Stimulated activated CD4-positive, alpha-beta T cell treated with anti-CD3 and anti-CD28 coated beads, Interleukin-15, amount 100 ng/mL, for 1 hour (primary cell): ENCODE measurements around the gene SDHA.
A peak's percentile ranks its signal among the peaks of the same experiment; 100 is the strongest.

Experiments used
- DNase-seq, 2 donors: peaks; one replicate each; pipeline ENCODE4 v3.0.0-alpha.2; 2020; ENCODE audit warnings: low read depth in 1 of 2, low spot score in 1 of 2

SDHA gene

DNA sequence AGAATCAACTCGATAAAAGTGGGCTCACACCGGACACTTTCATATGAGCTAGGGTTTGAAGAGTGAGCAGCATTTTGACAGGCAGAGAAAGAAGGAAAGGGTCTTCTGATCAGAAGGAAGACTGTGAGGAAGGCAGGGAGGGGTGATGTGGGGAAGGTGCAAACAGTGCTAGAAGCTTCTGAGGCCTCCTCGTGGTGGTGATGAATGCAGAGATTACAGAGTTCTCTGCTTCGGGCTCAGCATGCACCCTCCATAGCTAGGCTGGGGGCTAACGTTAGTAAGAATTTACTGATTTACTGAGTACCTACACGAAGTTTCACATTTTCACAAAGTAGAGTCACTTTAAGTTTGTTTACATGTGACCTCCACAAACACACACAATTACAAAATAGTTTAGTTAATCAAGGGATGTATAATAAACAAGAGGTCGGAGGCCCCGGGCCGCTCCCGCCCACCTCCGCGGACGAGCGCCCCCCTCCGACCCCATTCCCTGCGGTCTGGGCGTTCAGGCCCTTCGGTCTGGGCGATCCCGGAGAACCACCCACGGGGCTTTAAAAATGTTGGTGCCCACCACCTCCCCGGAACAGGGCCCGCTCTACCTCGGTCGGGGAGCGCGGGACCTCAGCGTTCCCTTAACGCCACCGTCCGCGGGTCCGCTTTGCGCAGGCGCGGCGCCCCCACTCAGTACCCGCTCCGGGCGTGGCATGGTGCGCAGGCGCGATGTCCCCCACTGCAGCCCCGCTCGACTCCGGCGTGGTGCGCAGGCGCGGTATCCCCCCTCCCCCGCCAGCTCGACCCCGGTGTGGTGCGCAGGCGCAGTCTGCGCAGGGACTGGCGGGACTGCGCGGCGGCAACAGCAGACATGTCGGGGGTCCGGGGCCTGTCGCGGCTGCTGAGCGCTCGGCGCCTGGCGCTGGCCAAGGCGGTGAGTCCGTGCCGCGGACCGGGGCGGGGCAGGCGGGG, at the start of gene SDHA, which contains the start of gene CCDC127:
TSS of gene SDHA (plus strand) at position 827 of the 963 bp plus-strand sequence. CDS start at position 863, 36 bp downstream.
TSS of gene CCDC127 (minus strand) at position 660 of the 963 bp plus-strand sequence. CDS start 1,304 bp downstream, outside the sequence.
- peak; percentile 97 to 99 for DNase-seq

DNA sequence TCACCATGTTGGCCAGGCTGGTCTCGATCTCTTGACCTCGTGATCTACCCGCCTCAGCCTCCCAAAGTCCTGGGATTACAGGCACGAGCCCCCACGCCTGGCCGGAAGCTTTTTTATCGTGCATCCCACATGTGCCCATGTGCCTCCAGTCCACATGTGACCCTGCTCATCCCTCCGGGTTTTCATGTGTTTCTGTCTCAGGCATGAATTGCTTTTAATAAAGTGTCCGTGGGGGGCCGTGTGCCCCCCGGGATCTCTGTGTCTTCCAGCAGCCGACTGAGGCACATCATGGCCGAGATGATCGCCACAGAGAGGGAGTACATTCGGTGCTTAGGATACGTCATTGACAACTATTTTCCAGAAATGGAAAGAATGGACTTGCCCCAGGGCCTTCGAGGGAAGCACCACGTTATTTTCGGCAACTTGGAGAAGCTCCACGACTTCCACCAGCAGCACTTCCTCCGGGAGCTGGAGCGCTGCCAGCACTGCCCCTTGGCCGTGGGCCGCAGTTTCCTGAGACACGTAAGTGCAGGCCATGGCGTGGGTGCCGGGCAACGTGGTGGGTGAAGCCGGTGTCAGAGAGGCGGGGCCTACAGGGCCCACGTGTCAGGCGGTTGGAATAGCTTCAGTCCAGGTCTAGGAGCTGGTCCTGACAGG, 48.9 kb upstream of the SDHA start:
- DNase-seq, result no peak

DNA sequence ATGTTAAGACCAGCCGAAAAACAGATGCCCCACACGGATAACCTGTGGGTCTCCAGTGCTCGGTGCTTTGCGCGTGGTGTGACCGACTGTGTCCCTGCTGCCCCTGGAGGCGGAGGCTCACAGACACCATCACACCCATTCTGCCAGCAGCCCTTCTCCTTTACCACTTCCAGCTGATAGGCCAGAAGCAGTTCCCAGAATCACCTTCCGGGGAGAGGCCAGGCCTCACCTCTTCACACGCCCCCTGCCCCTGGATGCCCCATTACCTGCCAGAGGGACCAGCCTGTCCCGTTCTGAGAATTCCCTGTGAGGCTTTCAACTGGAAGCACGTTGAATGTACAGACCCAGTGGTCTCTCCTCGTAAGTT, 48.4 kb upstream of the SDHA start:
- no peak for DNase-seq

DNA sequence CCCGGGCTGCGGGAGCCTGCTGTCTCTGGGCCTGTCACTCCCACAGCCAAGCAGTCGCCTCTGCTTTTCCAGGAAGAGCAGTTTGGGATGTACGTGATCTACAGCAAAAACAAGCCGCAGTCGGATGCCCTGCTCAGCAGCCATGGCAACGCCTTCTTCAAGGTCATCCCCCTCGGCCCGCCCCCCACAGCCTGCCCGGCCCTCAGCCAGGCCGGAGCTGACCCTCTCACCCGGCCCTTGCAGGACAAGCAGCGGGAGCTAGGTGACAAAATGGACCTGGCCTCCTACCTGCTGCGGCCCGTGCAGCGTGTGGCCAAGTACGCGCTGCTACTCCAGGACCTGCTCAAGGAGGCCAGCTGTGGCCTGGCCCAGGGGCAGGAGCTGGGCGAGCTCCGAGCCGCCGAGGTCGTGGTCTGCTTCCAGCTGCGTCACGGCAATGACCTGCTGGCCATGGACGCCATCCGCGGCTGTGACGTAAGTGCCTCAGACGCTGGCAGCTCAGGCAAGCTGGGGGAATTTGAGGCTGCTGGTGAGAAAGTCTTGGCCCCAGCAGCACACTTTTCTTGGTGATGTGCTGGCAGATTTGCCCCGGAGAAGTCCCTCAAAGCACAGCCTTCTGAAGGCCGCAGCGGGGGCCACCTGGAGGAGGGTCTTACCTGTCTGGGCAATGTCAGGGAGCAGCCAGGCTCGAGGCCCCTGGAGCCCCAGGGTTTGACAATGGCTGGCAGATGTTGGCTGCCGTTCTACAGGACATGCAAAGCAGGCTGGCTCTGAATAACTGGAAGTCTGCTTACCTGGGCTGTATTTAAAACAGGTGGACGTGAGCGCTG, 46.9 kb upstream of the SDHA start:
- DNase-seq, result no peak

DNA sequence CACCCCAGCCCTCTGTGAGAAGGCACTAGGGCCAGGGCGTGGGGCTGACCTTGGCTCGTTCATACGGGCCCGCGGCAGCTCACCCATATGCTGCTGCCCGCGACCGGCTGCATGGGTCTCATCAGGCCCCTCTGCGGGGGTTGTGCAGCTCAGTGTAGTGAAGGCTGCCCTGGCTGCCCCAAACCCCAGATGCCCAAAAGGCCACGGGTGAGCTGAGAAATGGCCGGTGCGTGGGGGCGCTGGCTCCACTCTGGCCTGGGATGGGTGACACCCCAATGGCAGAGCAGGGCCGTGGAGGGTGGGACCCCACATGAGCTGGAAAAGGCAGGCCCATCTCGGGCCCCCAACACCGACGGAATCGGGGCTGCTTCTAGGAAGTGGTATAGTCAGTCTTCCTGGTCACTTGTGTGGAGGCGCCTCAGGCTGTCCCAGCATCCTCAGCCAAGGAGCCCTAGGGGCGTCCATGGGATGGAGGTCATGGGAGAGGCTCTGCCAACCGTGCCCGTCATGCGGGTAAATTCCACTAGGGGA, 46.3 kb upstream of the SDHA start:
- no peak for DNase-seq

DNA sequence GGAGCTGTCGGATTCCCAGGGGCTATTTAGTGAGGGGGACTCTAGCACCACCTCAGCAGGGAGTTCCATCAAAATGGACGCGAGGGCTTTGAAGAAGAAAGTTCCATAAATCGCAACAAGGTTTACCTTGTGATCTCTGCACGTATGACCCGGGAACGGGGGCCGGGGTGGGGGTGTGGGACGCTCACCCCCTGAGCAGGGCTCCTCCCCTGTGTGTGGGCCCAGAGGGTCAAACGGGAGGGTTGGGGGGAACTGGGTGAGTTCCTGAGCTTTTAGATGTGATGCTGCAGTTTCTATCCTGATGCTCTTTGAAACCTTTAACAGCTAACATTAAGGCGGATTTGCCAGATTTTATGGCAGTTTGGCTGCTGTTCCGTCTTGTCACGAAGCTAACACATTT, 45.7 kb upstream of the SDHA start:
- DNase-seq, result no peak

DNA sequence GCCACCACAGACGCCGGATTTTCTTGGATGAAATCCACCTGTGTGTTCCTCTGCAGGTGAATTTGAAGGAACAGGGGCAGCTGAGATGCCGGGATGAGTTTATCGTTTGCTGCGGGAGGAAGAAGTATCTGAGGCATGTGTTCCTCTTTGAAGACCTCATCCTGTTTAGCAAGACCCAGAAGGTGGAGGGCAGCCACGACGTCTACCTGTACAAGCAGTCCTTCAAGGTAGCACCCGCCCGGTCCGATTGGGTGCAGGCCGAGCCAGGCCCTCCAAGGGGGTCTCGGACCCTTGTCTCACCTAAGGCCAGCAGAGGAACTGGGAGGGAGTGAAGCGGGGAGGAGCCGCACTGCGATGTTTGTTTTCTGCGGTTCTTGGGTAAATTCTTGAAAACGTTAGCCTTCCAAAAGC, 45.3 kb upstream of the SDHA start:
- DNase-seq, result no peak

DNA sequence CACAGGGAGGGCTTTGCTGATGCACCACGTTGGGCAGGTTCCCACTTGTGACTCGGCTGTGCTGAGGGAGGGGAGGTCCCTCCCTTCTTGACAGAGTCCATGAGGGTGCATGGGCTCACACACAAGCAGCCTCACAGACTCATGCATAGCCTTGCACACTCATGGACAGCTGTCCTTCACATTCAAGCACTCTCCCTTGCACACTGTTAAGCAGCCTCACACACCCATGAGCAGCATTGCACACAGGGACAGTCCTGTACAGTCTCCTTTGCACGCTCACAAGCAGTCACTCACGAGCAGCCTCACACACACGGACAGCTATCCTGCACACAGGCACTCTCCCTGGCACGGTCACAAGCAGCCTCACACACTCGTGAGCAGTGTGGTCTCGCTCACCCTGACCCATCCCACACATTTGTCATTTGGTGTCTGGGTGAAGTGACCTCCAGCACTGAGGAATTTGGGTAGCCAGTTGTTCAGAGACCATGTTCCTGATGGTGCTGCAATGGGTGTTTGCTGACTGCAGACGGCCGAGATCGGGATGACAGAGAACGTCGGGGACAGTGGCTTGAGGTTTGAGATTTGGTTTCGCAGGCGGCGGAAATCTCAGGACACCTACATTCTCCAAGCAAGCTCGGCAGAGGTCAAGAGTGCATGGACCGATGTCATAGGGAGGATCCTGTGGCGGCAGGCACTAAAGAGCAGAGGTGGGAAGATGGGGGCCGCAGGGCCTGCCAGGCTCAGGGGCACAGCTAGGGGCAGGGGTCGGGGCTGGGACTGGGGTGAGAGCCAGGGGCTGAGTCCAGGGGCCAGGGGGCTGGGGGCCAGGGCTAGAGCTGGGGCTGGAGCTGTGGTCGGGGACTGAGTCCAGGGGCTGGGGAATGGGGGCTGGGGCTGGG, 44.5 kb upstream of the SDHA start:
- no peak for DNase-seq

DNA sequence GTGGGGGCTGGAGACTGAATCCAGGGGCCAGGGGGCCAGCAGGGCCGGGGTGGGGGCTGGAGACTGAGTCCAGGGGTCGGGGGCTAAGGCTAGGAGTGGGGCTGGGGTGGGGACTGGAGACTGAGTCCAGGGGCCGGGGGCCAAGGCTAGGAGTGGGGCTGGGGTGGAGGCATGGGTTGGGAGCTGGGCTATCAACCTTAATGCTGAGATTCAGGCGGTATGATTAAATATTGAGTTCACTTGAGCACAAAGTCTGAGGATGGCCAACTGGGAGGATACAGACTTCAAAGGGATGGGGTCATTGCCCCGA, 43.9 kb upstream of the SDHA start:
- no peak for DNase-seq

DNA sequence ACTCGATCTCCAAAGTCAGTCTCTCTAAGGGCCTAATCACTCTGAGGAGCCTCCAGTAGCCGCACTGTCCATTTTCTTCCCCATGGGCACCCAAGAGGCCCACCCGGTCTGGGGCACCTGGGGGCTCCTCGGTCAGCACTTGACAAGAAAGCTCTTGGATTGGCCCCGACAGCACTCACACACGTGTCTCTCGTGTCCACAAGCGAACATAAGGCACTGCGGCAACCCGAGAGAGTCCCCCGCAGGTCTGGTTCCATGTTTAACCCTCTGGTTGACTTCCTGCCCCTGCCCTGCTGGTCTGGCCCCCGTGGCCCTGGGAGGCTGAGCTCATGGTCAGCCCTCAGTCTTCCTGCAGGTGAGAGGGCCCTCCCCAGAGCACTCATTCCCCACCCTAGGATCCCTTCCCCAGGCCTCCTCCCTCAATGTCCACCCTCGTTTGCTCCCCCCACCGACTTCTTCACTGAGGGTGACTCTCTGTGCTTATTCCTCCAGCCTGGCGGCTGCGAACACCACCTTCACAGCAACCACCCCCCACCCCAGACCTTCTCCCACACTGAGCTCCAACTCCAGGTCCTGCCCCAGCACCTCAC, 43.1 kb upstream of the SDHA start:
- no peak for DNase-seq

DNA sequence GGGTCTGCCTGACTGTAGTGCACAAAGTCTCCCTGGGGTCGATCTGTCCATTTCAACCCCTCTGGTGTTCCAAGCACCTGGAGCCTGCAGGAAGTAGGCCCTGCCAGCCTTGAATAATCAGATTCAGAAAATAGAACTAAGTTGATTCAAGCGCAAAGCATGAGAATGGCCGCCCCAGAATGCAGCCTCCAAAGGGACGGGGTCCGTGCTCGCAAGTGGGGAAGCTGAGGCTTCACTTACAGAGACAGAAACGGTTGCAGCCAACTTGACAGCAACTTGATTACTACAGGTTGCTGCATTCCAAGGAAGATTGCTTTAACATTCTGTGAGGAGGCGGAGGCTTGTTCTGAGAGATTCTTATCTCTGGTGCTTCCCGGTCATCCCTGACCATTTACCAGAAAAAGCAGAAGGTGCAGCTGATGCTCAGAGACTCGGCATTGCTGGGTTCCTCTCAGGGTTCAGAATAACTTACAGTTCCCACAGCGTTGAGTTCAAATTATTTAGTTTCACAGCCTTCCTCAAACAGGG, 41.8 kb upstream of the SDHA start:
- no peak for DNase-seq

DNA sequence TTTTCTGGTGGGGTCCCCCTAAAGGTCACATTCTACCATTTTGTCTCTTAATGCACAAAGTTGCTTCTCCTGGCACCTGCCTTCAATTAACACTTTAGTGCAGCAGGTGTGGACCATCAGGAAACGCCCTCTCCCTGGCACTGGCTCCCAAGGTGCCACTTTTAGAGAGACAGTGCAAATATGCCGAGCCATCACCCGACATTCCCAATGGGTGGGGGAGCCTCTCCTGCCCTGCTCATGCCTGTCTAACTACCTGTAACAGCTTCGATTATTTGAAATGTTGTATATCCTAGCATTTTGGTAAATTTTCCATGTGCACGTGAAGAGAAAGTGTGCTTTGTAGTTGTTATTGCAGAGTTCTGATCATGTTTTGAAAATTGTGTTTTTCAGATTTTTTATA, 40.0 kb upstream of the SDHA start:
- no peak for DNase-seq

DNA sequence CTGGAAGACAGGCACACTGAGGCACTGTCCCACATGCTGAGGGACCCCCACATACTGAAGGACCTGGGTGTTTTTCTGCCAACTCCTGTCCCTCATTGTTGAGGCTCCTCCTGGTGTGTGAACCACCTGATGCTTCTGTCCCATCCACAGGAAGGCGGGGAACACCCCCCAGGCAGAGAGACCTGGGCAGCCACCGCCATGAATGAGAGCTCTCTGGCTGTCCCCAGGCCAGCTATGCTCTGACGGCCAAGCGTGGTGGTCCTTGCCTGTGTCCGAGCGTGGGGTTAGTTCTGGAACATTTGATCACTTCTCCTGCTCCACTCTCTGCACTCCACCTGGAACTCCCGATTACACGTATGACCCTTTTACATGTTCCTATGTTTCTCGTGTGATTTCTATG, 38.7 kb upstream of the SDHA start:
- no peak for DNase-seq

DNA sequence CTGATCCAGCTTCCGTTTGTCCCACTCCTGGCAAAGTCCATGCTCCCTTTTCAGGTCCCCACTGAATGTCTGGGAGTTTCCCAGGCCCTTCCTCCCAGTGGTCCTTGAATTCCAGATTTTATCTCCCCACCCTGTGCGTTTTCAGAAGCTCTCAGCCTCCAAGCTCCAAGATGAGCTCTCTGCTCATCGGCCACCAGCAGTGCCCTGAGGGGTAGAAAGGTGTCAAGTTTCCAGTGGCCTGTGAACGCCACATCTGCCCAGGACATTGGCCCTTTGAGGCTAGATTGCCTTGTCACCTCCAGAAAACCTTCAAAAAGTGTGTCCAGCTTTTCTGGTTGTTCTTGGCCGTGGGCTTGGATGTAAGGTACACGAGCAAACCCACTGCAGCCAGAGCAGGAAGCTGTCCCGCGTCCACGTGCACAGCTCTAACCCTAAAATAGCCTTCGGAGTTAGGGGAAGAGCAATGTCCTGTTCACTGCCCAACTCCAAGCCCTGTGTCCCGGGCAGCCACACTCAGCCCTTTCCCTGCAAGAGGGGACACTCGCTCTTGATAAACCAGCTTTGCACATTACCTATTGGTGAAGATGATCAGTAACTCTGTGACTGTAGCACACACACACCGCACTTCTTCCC, 37.7 kb upstream of the SDHA start:
- no peak for DNase-seq

DNA sequence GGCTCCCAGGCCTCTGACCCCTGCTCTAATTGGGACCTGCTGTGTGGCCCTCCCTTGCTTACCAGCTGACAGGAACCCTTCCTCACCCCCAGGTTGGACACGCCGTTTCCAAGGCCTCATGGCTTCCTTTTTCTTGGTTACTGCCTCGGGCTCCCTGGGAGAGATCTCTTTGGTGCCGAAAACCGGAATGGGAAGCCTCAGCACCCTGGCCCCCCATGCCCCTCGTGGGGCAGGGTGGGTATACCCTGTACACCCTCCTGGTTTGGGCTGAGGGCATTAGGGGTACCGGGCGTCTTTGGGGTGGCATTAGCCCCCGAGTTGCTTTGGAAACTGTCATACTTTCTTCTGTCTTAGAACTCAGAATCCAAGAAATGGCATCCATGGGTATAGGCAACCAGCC, 37.0 kb upstream of the SDHA start:
- no peak for DNase-seq

DNA sequence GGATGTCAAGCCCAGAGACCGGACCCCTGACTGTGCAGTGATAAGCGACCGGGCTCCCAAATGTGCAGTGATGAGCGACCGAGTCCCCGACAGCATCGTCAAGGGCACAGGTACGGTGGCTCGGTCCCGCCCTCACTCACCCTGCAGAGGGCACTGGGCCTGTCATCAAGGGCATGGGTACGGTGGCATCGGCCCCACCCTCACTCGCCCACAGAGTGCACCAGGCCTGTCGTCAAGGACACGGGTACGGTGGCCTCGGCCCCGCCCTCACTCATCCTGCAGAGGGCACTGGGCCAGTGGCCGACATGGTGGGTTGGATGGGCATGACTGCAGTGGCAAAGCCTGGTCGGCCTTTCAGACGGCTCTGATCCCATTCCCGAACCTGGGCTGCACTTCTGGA, 36.6 kb upstream of the SDHA start:
- DNase-seq, result no peak

DNA sequence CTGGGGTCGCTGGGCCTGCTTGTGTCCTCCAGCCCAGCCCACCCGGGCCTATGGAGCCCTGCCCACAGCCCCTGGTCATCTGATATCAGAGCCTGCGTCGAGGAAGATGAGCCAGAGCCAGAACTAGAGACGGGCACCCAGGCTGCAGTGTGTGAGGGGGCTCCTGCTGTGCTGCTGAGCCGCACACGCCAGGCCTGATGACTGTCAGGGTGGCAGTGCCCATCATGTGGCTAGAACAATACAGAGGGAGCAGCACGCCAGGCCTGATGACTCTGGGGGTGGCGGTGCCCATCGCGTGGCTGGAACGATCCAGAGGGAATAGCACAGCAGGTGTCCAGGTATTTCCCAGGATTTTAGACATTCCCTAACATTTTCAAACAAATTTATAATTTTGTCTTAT, 36.0 kb upstream of the SDHA start:
- DNase-seq, result no peak

DNA sequence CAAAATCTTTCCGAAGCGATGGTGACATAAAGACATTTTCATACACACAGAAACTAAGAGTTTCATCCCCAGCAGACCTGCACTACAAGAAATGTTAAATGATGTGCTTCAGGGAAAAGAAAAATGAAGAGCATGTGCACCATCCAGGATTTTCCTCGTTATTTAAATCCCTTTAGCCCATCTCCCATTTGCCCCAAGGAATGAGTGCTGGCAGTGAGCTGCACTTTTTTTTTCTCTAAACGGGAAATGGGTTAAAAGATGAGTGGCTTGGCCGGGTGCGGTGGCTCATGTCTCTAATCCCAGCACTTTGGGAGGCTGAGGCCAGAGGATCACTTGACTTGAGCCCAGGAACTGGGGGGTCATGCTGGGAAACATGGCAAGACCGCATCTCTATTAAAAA, 33.6 kb upstream of the SDHA start:
- no peak for DNase-seq
